ENCODE data around the gene C17orf113.
"Not testable (repeated sequence)": the region's sequence is repeated elsewhere in the genome, so short reads cannot be mapped to it uniquely, and the experiment has no call there.

The C17orf113 gene

GRCh38 chr17:42042598-42043319 is 7.6 kb downstream of the C17orf113 start:
- no peak for DNase-seq (ENCODE audit: low read depth in 2 of 2)

- DNase-seq (ENCODE audit: low read depth in 2 of 2): no peak
Measured at GRCh38 chr17:42041619-42042018, 8.8 kb downstream of the C17orf113 start.

- no peak for DNase-seq (ENCODE audit: low read depth in 2 of 2)
Measured at GRCh38 chr17:42040818-42041217, 9.6 kb downstream of the C17orf113 start.

GRCh38 chr17:42039794-42040763 is 10.3 kb downstream of the C17orf113 start:
- no peak for DNase-seq (ENCODE audit: low read depth in 2 of 2)

- DNase-seq (ENCODE audit: low read depth in 2 of 2): no peak
Measured at GRCh38 chr17:42038221-42038973, 12.0 kb downstream of the C17orf113 start.

GRCh38 chr17:42034059-42034458 is 16.3 kb downstream of the C17orf113 start:
- no peak for DNase-seq (ENCODE audit: low read depth in 2 of 2)

GRCh38 chr17:42031584-42031983 is 18.8 kb downstream of the C17orf113 start:
- DNase-seq (ENCODE audit: low read depth in 2 of 2): no peak

GRCh38 chr17:42028791-42029127 is 21.6 kb downstream of the C17orf113 start:
- no peak for DNase-seq (ENCODE audit: low read depth in 2 of 2)

- DNase-seq (ENCODE audit: low read depth in 2 of 2): no peak
Measured at GRCh38 chr17:42027961-42028790, 22.2 kb downstream of the C17orf113 start.

GRCh38 chr17:42027590-42027889 is 22.9 kb downstream of the C17orf113 start:
- no peak for DNase-seq (ENCODE audit: low read depth in 2 of 2)

GRCh38 chr17:42026857-42027589 is 23.4 kb downstream of the C17orf113 start:
- no peak for DNase-seq (ENCODE audit: low read depth in 2 of 2)

GRCh38 chr17:42025936-42026335 is 24.5 kb downstream of the C17orf113 start:
- no peak for DNase-seq (ENCODE audit: low read depth in 2 of 2)

- no peak for DNase-seq (ENCODE audit: low read depth in 2 of 2)
Measured at GRCh38 chr17:42025191-42025579, 25.2 kb downstream of the C17orf113 start.

GRCh38 chr17:42023524-42024349 is 26.7 kb downstream of the C17orf113 start:
- DNase-seq (ENCODE audit: low read depth in 2 of 2): no peak

- not testable (repeated sequence) for DNase-seq (ENCODE audit: low read depth in 2 of 2)
Measured at GRCh38 chr17:42020845-42021244, 29.6 kb downstream of the C17orf113 start.

GRCh38 chr17:42019509-42020404 is 30.6 kb downstream of the C17orf113 start, which contains the start of gene NKIRAS2:
NKIRAS2 (plus strand) TSS chr17:42020090; CDS start chr17:42021578, 1,488 bp downstream.
- peak; percentile 86 to 88 for DNase-seq (ENCODE audit: low read depth in 2 of 2)

GRCh38 chr17:42018988-42019387 is 31.4 kb downstream of the C17orf113 start:
- DNase-seq (ENCODE audit: low read depth in 2 of 2): no peak

GRCh38 chr17:42018339-42018738 is 32.1 kb downstream of the C17orf113 start:
- DNase-seq (ENCODE audit: low read depth in 2 of 2): no peak

GRCh38 chr17:42017866-42018200 is 32.6 kb downstream of the C17orf113 start:
- no peak for DNase-seq (ENCODE audit: low read depth in 2 of 2)
